Sigmoid colon (tissue), 4 donors: ENCODE results near the gene MITD1.

Experiments
- CTCF ChIP-seq, 4 experiments: fragments of 450-650 bp in 3 of 4; fragments of 200-600 bp in 1 of 4; IDR thresholded peaks; one replicate each; pipeline ENCODE4 v1.5.1; 2016 to 2019; ENCODE audit warnings: antibody characterized with exemption in 4 of 4, mild to moderate bottlenecking in 3 of 4, moderate library complexity in 2 of 4
- POLR2AphosphoS5 ChIP-seq, 4 donors: sonication (generic); formaldehyde crosslinking; IDR thresholded peaks; one replicate each; pipeline ENCODE4 v1.6.1; 2017; ENCODE audit warnings: antibody characterized with exemption in 4 of 4

GRCh38 chr2:99201959-99202678, 21.3 kb upstream of the MITD1 start:
- TF ChIP-seq CTCF (IDR thresholded peaks at IDR 0.05) (no peak), POLR2AphosphoS5 (IDR thresholded peaks at IDR 0.05) (no peak)
